HepG2 (cell line): Measurements from ENCODE around the gene AGRP. TPM values are rescaled to one million over a fixed set of nuclear protein-coding genes. Genes with fewer than 3 reads are reported as not detected.
"Not testable (repeated sequence)": the region's sequence is repeated elsewhere in the genome, so short reads cannot be mapped to it uniquely, and the experiment has no call there.

Experiments
- ATAC-seq: fragments of 200-7000 bp; cut with Tn5 transposase; 3 replicates; pipeline ENCODE4 v1.9.1; 2020; ENCODE audit warnings: mild to moderate bottlenecking, moderate library complexity
- BruUV-seq: library from RNA; stranded (reverse); fragments of 400-500 nt; replicated peaks from 2 replicates; lab custom pipeline; 2021; lab: Mats Ljungman, UMichigan
- CTCF ChIA-PET: fragments of 300-600 bp; formaldehyde crosslinking; extraction: SDS; loops from one replicate; lab custom pipeline; 2021; ENCODE audit warnings: low total read pairs, inconsistent platforms, low intra/inter-chr PET ratio; lab: Yijun Ruan, JAX
- POLR2A ChIA-PET: fragments of 350-600 bp; sonication (Branson Sonifier 250); formaldehyde crosslinking; loops from one replicate; lab custom pipeline; 2020; ENCODE audit warnings: antibody characterized with exemption, inconsistent platforms; lab: Yijun Ruan, JAX
- DNase-seq: peaks from one replicate; pipeline ENCODE4 v3.0.0-alpha.2; 2015; ENCODE audit warnings: low spot score
- FAIRE-seq: peaks from 3 replicates; lab custom pipeline; 2011; peaks lifted over from hg19 to GRCh38; lab: Jason Lieb, UNC
- H2AFZ ChIP-seq: one replicate; pipeline ENCODE4 v1.6.1; 2011; ENCODE audit warnings: low read length, inconsistent platforms
- H3K27ac ChIP-seq: fragments of 300-600 bp; 3 replicates; pipeline ENCODE4 v1.8.0; 2011; ENCODE audit warnings: mixed run types, mild to moderate bottlenecking, mixed read lengths, low read length, inconsistent platforms; ENCODE audit not compliant: insufficient read depth; ENCODE audit errors: extremely low read length
- H3K27me3 ChIP-seq, 2 experiments: fragments of 200-600 bp in 1 of 2; 2 replicates in 1 of 2; 3 replicates in 1 of 2; pipeline versions ENCODE4 v1.6.0 to v1.8.0; 2011; ENCODE audit warnings: low read length in 2 of 2, mild to moderate bottlenecking in 2 of 2, moderate library complexity in 2 of 2, inconsistent platforms in 1 of 2; ENCODE audit not compliant: insufficient read depth in 2 of 2, control insufficient read depth in 1 of 2
- H3K36me3 ChIP-seq, 2 experiments: fragments of 200-600 bp in 1 of 2; replicated peaks in 1 of 2; 2 replicates in 1 of 2; 3 replicates in 1 of 2; pipeline versions ENCODE4 v1.5.1 to v1.8.0; 2011; ENCODE audit warnings: low read length in 2 of 2, inconsistent platforms in 1 of 2; ENCODE audit not compliant: insufficient read depth in 2 of 2, control insufficient read depth in 1 of 2
- H3K4me1 ChIP-seq: 2 replicates; pipeline ENCODE4 v1.5.1; 2012; ENCODE audit warnings: low read length, inconsistent platforms; ENCODE audit not compliant: insufficient read depth
- H3K4me2 ChIP-seq: 2 replicates; pipeline ENCODE4 v1.6.0; 2011; ENCODE audit warnings: low read depth, low read length, inconsistent platforms
- H3K4me3 ChIP-seq, 3 experiments: fragments of 200-600 bp in 1 of 3; sonication (generic), shearing (Covaris generic) in 1 of 3; replicated peaks in 1 of 3; 2 replicates each; pipeline ENCODE4 v1.5.1; 2011 to 2016; ENCODE audit warnings: low read length in 3 of 3, inconsistent platforms in 2 of 3, low read depth in 2 of 3, mild to moderate bottlenecking in 2 of 3, control low read depth in 1 of 3, mixed read lengths in 1 of 3; ENCODE audit not compliant: insufficient read depth in 1 of 3
- H3K79me2 ChIP-seq: one replicate; pipeline ENCODE4 v1.6.1; 2011; ENCODE audit warnings: low read length, inconsistent platforms; ENCODE audit not compliant: insufficient read depth
- H3K9ac ChIP-seq: 2 replicates; pipeline ENCODE4 v1.6.0; 2011; ENCODE audit warnings: mild to moderate bottlenecking, low read depth, low read length, inconsistent platforms; ENCODE audit not compliant: insufficient read depth
- H3K9me3 ChIP-seq: 2 replicates; pipeline ENCODE4 v1.5.1; 2012; ENCODE audit warnings: mild to moderate bottlenecking, low read length
- H4K20me1 ChIP-seq: 2 replicates; pipeline ENCODE4 v1.6.0; 2011; ENCODE audit warnings: inconsistent platforms, mild to moderate bottlenecking, low read length, moderate library complexity; ENCODE audit not compliant: insufficient read depth
- RXRA ChIP-seq: sonication (generic); formaldehyde crosslinking; IDR thresholded peaks from 2 replicates; pipeline ENCODE4 v1.5.1; 2020; ENCODE audit warnings: missing genetic modification reagents
- ZFX ChIP-seq: sonication (generic); formaldehyde crosslinking; IDR thresholded peaks from 2 replicates; pipeline ENCODE4 v1.4.0; 2020; ENCODE audit warnings: mild to moderate bottlenecking, low read depth, missing genetic modification reagents, moderate library complexity
- ZNF12 ChIP-seq: sonication (generic); formaldehyde crosslinking; IDR thresholded peaks from 2 replicates; pipeline ENCODE4 v1.5.0; 2020; ENCODE audit warnings: missing genetic modification reagents
- ZNF781 ChIP-seq: sonication (generic); formaldehyde crosslinking; IDR thresholded peaks from 2 replicates; pipeline ENCODE4 v1.5.1; 2020; ENCODE audit warnings: borderline replicate concordance, mild to moderate bottlenecking, missing genetic modification reagents; ENCODE audit errors: not compliant biosample characterization
- WGBS: methylation state at CpG from one replicate; pipeline ENCODE4 v1.1.6; 2017; ENCODE audit warnings: low lambda C conversion rate; 5-methylcytosine and 5-hydroxymethylcytosine counted together
- in situ Hi-C: cut with HindIII; loops from 2 replicates; pipeline ENCODE4 v1.10.0; 2017; ENCODE audit warnings: low pct_unique_long_range_greater_than_20kb; ENCODE audit not compliant: extremely low pct_ligation_motif_present
- intact Hi-C: fragments of 100-400 bp; cut with micrococcal nuclease; formaldehyde crosslinking; loops from one replicate; pipeline ENCODE4 v1.10.0; 2022; ENCODE audit not compliant: unreplicated experiment
- polyA plus RNA-seq, 8 experiments: library from polyadenylated mRNA; depleted of rRNA in 3 of 8; stranded (reverse) in 7 of 8; unstranded in 1 of 8; fragments of >200 nt; fragmentation: Illumina TruSeq in 4 of 8; extraction: Trizol in 4 of 8; gene quantifications; 2 replicates each; pipeline versions ENCODE4 v1.2.1 to v1.2.3, GENCODE V29; 2011 to 2016; ENCODE audit warnings: low read depth in 4 of 8, missing spikeins in 1 of 8, mixed read lengths in 1 of 8; ENCODE audit not compliant: insufficient read depth in 1 of 8
- total RNA-seq, 5 experiments: library from RNA; depleted of rRNA; stranded (reverse); fragments of >200 nt; fragmentation: Illumina TruSeq; extraction: Trizol; gene quantifications; 2 replicates each; pipeline ENCODE4 v1.2.3, GENCODE V29; 2016; ENCODE audit warnings: low read depth in 1 of 5

The AGRP gene
- total and polyA plus RNA-seq, 2 of the 13 experiments (the other 11 are each of a cell fraction or from before 2014, with no cell fraction given), result not detected

DNA sequence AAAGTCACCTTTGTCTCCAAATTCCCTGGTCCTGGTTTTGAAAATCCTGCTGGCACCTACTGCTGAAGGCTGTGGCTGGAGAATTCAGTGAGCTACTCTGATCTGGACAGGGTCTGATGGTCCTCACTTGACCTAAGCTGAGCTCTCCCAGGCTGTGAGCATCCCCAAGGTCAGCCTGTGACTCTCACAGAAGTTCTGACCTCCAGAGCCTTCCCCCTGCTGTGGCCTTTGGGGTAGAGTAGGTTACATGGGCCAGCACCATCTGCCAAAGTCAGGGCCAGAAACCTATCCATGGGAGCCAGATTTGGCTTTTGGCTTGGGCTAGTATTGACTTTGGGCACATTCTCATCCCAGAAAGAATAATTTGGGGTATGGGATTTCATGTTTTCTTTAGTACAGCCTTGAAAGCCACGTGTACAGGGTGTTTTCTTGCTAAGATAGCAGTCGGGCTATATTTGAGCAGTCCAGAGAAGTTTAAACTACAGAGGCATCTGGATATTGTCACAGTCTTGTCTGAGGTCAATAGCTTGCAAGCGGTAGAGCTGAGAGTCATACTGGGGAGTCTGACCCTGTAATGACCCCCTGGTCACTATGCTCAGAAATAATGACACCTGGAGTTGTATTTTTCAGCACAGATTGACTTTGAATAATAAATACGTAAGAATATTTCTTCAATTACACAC lies 6.2 kb upstream of the AGRP start:
- Histone ChIP-seq H3K4me2 (0 out of 2 replicates have a peak overlapping the region, but pooled peaks have one; percentile 15), H3K9me3 (no peaks in the 10 kb centered on the region), H3K36me3 (no peaks in the 10 kb centered on the region; a peak in 1 of 5 replicates), H4K20me1 (no peaks in the 10 kb centered on the region), H2AFZ (no peak overlapping the region), H3K79me2 (no peaks in the 10 kb centered on the region), H3K27me3 (no peaks in the 10 kb centered on the region), H3K9ac (no peak overlapping the region; the same call in 1 of the 2 replicates), H3K4me1 (peaks cover 18% of the 10 kb centered on the region), H3K27ac (peak overlapping the region; percentile 6), H3K4me3 (no peak overlapping the region)
- FAIRE-seq, result peak; percentile 8
- BruUV-seq, result no TSS peak
- ChIA-PET CTCF (no interaction called here), POLR2A (interaction anchor here (1.4 kb wide), 1 partner anchor 9 kb away, joined by 6 read pairs; the partner anchor contains the start of gene ATP6V0D1)
- in situ Hi-C loops, result no loop called here
- no peak for DNase-seq
- 40% methylated on average over 4 of the region's 4 CpGs for WGBS
- peak; percentile 59 for ATAC-seq
- intact Hi-C loops, result no loop called here
- TF ChIP-seq ZFX (CRISPR knock-in tag) (no peak), ZNF781 (CRISPR knock-in tag) (peak; percentile 38), RXRA (CRISPR knock-in tag) (0 out of 2 replicates have a peak, but pooled peaks have one; percentile 13), ZNF12 (no peak)

DNA sequence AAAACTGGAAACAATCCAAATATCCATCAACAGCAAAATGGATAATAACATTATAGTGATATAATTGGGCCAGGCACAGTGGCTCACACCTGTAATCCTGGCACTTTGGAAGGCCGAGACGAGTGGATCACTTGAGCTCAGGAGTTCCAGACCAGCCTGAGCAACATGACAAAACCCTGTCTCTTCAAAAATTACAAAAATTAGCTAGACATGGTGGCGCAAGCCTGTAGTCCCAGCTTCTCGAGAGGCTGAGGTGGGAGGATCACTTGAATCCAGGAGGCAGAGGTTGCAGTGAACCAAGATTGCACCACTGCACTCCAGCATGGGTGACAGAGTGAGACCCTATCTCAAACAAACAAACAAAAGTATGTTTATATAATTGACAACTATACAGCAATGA lies 4.2 kb upstream of the AGRP start:
- 96% methylated on average over 4 of the region's 4 CpGs for WGBS
- H3K27me3 ChIP-seq, H3K27ac ChIP-seq, H3K36me3 ChIP-seq, H3K9me3 ChIP-seq, POLR2A ChIA-PET, CTCF ChIA-PET, in situ Hi-C loops, DNase-seq, H3K4me2 ChIP-seq, intact Hi-C loops, H4K20me1 ChIP-seq, H3K4me3 ChIP-seq, H2AFZ ChIP-seq, H3K79me2 ChIP-seq, ATAC-seq, FAIRE-seq, H3K9ac ChIP-seq: not testable (repeated sequence)
- BruUV-seq, result TSS peak; percentile 13
- H3K4me1 ChIP-seq, result peaks cover 38% of the 10 kb centered on the region
